HepG2 (cell line): ENCODE results near the gene KXD1. TPM values are rescaled to one million over a fixed set of nuclear protein-coding genes. Genes with fewer than 3 reads are reported as not detected.

Source experiments
- AKAP8 ChIP-seq: sonication (generic); formaldehyde crosslinking; IDR thresholded peaks from 2 replicates; pipeline ENCODE4 v1.5.1; 2020; ENCODE audit warnings: mild to moderate bottlenecking, missing genetic modification reagents
- CEBPB ChIP-seq: IDR thresholded peaks from 2 replicates; pipeline ENCODE4 v1.6.1; 2011; ENCODE audit warnings: low read depth, low read length, improper control_type of control experiment, borderline replicate concordance
- CEBPZ ChIP-seq: IDR thresholded peaks from 2 replicates; pipeline ENCODE4 v1.6.1; 2012; ENCODE audit warnings: low read length, improper control_type of control experiment
- FOXJ3 ChIP-seq: sonication (generic); formaldehyde crosslinking; IDR thresholded peaks from 2 replicates; pipeline ENCODE4 v1.4.0; 2020; ENCODE audit warnings: missing genetic modification reagents, mild to moderate bottlenecking, borderline replicate concordance
- HDAC1 ChIP-seq: sonication (generic); formaldehyde crosslinking; IDR thresholded peaks from 2 replicates; pipeline ENCODE4 v1.5.1; 2020; ENCODE audit warnings: mild to moderate bottlenecking, missing genetic modification reagents
- HIC2 ChIP-seq: sonication (generic); formaldehyde crosslinking; IDR thresholded peaks from 2 replicates; pipeline ENCODE4 v1.9.0; 2022; ENCODE audit warnings: low read depth, missing genetic modification reagents
- HNF1B ChIP-seq: sonication (generic); formaldehyde crosslinking; IDR thresholded peaks from 2 replicates; pipeline ENCODE4 v1.5.1; 2020; ENCODE audit warnings: mild to moderate bottlenecking, moderate library complexity, missing genetic modification reagents
- NFYB ChIP-seq: sonication (generic); formaldehyde crosslinking; IDR thresholded peaks from 2 replicates; pipeline ENCODE4 v1.4.0; 2020; ENCODE audit warnings: missing genetic modification reagents
- PAF1 ChIP-seq: IDR thresholded peaks from 2 replicates; pipeline ENCODE4 v1.6.1; 2016; ENCODE audit warnings: missing genetic modification reagents, missing compliant biosample characterization
- RBFOX2 ChIP-seq: fragments of 200-400 bp; formaldehyde crosslinking; IDR thresholded peaks from 2 replicates; pipeline ENCODE4 v1.6.1; 2017; ENCODE audit warnings: low read depth, mild to moderate bottlenecking, low read length
- RNF219 ChIP-seq: sonication (generic); formaldehyde crosslinking; IDR thresholded peaks from 2 replicates; pipeline ENCODE4 v1.5.0; 2020; ENCODE audit warnings: mild to moderate bottlenecking, missing genetic modification reagents
- ZBTB7A ChIP-seq: sonication (generic); formaldehyde crosslinking; IDR thresholded peaks from 2 replicates; pipeline ENCODE4 v1.8.0; 2022; ENCODE audit warnings: mild to moderate bottlenecking, missing genetic modification reagents
- ZNF275 ChIP-seq: sonication (generic); formaldehyde crosslinking; IDR thresholded peaks from 2 replicates; pipeline ENCODE4 v1.8.0; 2022; ENCODE audit warnings: missing genetic modification reagents, mild to moderate bottlenecking, inconsistent platforms, borderline replicate concordance
- ZNF317 ChIP-seq: sonication (generic); formaldehyde crosslinking; IDR thresholded peaks from 2 replicates; pipeline ENCODE4 v1.5.0; 2020; ENCODE audit warnings: mild to moderate bottlenecking, missing genetic modification reagents
- ZNF530 ChIP-seq: sonication (generic); formaldehyde crosslinking; IDR thresholded peaks from 2 replicates; pipeline ENCODE4 v1.5.0; 2020; ENCODE audit warnings: low read depth, mild to moderate bottlenecking, missing genetic modification reagents
- ZNF547 ChIP-seq: sonication (generic); formaldehyde crosslinking; IDR thresholded peaks from 2 replicates; pipeline ENCODE4 v1.5.1; 2020; ENCODE audit warnings: mild to moderate bottlenecking, missing genetic modification reagents
- ZNF569 ChIP-seq: sonication (generic); formaldehyde crosslinking; IDR thresholded peaks from 2 replicates; pipeline ENCODE4 v1.5.0; 2020; ENCODE audit warnings: mild to moderate bottlenecking, missing genetic modification reagents, moderate library complexity, borderline replicate concordance
- ZNF607 ChIP-seq: sonication (generic); formaldehyde crosslinking; IDR thresholded peaks from 2 replicates; pipeline ENCODE4 v1.5.1; 2020; ENCODE audit warnings: missing genetic modification reagents, mild to moderate bottlenecking, borderline replicate concordance
- ZNF83 ChIP-seq: sonication (generic); formaldehyde crosslinking; IDR thresholded peaks from 2 replicates; pipeline ENCODE4 v1.4.0; 2020; ENCODE audit warnings: missing genetic modification reagents, mild to moderate bottlenecking, borderline replicate concordance
- ZNF841 ChIP-seq: sonication (generic); formaldehyde crosslinking; IDR thresholded peaks from 2 replicates; pipeline ENCODE4 v1.8.1; 2023; ENCODE audit warnings: missing genetic modification reagents, borderline replicate concordance
- polyA plus RNA-seq, 8 experiments: library from polyadenylated mRNA; depleted of rRNA in 3 of 8; stranded (reverse) in 7 of 8; unstranded in 1 of 8; fragments of >200 nt; fragmentation: Illumina TruSeq in 4 of 8; extraction: Trizol in 4 of 8; gene quantifications; 2 replicates each; pipeline versions ENCODE4 v1.2.1 to v1.2.3, GENCODE V29; 2011 to 2016; ENCODE audit warnings: low read depth in 4 of 8, missing spikeins in 1 of 8, mixed read lengths in 1 of 8; ENCODE audit not compliant: insufficient read depth in 1 of 8
- total RNA-seq, 5 experiments: library from RNA; depleted of rRNA; stranded (reverse); fragments of >200 nt; fragmentation: Illumina TruSeq; extraction: Trizol; gene quantifications; 2 replicates each; pipeline ENCODE4 v1.2.3, GENCODE V29; 2016; ENCODE audit warnings: low read depth in 1 of 5

KXD1 gene
- total and polyA plus RNA-seq, 2 of the 13 experiments (the other 11 are each of a cell fraction or from before 2014, with no cell fraction given), result 44.6 to 143 TPM

GRCh38 chr19:18518639-18519038, 39.0 kb upstream of the KXD1 start (continued):
- no peak for TF ChIP-seq ZNF547
- no peak for TF ChIP-seq PAF1 (CRISPR knock-in tag)
- no peak for TF ChIP-seq ZNF317 (CRISPR knock-in tag)
- no peak for TF ChIP-seq CEBPZ
- TF ChIP-seq ZNF530, result no peak
- no peak for TF ChIP-seq ZNF275
- no peak for TF ChIP-seq CEBPB
- TF ChIP-seq ZBTB7A (CRISPR knock-in tag), result peak; percentile 51; the same call in 1 of the 2 replicates
- peak; percentile 52; the same call in 1 of the 2 replicates for TF ChIP-seq FOXJ3 (CRISPR knock-in tag)
- TF ChIP-seq HIC2 (CRISPR knock-in tag), result no peak
- no peak for TF ChIP-seq NFYB (CRISPR knock-in tag)
- no peak for TF ChIP-seq ZNF841 (CRISPR knock-in tag)
- no peak for TF ChIP-seq ZNF83
- TF ChIP-seq RNF219 (CRISPR knock-in tag), result no peak
- 0 out of 2 replicates have a peak, but pooled peaks have one; percentile 43 for TF ChIP-seq HDAC1 (CRISPR knock-in tag)
- TF ChIP-seq ZNF607 (CRISPR knock-in tag), result no peak
- no peak for TF ChIP-seq AKAP8 (CRISPR knock-in tag)
- no peak for TF ChIP-seq RBFOX2
- no peak for TF ChIP-seq ZNF569
- peak; percentile 35; the same call in 1 of the 2 replicates for TF ChIP-seq HNF1B (CRISPR knock-in tag)
